ELR (cell line): ENCODE results near the gene PFN2.
"Not testable (repeated sequence)": the region's sequence is repeated elsewhere in the genome, so short reads cannot be mapped to it uniquely, and the experiment has no call there.

Experiments
- DNase-seq: peaks from one replicate; pipeline ENCODE4 v3.0.0-alpha.2; 2015; ENCODE audit warnings: low read depth

Gene PFN2

DNA sequence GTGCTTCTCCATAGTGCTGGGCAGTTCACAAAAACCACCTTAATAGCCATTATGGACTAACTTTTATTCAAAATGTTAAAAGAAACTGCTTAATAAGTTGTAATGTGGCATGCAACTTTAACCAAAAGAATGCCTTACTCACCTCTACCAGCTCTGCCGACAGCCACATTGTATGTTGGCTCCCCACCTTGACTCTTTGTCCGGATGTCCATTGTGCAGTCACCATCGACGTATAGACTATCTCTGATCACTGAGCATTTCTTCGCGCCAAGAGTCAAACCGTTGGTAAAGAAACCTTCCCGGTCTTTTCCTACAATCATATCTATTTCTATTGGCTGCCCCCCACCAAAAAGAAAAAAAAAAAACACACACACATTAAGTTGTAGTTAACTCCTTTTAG lies 2.5 kb downstream of the PFN2 start:
- peak; percentile 87 for DNase-seq

DNA sequence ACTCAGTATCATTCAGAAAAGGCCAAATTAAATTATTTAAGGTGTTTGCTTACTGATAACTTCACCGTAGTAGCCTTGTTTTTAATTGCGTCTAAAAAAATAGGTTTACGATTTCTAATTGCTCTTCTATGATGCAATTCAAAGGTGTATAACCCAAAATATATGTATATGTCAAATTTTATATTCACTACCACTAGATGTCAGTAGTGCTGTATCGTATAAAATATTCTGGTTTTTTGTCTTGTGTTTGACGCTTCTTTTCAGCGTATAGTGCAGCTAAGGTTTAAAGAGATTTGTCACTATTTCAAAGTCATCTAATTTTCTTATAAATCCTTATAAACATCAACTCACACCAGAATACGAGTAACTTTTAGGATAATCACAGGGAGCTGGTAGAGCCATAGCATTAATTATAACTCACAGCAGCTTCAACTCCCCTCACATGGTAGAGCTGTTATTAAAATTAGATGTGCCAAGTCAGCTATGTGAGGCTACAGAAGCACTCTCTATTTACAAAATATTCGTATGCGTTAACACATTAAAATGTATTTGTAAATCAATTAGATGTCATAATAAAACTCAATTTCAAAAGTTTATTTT lies 3.5 kb downstream of the PFN2 start:
- peak; percentile 78 for DNase-seq

DNA sequence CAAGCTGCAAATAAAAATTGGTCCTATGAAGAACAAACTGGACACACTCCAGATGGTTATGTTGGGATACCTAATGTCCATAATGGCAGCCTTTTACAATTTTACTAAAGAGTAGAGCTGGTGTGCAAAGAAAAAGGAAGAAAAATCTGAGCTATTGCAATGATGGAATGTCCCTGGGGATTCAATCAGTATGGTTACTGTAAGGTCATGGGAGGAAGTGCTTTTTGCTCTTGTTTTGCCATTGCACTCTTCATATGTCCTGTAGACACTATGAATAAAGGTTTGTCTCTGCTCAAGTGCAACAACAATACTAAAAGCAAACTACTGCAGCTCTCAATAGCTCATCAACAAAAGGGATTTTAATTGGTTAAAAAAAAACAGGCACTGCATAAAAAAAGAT lies 5.4 kb downstream of the PFN2 start:
- DNase-seq = no peak

DNA sequence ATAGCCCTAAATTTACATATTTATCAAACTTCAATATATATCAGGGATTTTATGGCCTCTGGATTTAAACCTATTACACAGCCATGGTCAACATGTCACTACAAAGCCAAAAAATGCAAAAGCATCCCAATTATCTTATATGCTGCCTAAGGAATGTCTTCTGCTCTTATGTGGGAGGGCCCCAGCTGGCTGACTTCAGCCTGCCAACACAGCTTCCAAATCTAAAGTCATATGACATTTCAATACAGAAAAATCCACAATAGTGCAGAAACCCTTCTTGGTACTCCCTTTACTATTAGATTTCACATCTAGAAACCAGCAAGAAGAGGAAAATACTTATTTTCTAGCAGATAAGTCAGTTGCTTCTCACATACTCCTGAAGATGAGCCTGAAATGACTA lies 6.4 kb downstream of the PFN2 start:
- no peak for DNase-seq

DNA sequence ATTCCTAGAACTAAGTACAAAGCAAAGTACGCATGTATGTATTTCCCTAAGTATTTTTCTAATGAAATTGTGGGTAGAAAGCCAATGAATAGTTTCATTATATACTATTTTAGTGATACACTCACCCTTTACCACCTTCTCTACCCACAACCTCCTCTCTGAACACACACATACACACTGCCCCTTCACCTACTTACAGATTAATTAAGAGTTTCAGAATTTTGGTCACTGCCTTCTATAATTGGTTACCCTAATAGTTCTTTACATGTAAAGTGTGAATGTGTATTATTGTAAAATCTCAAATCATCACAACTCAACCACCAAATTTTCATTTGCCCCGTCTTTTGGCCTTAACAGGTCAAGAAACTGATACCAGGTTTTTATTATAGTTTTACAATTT lies 7.2 kb downstream of the PFN2 start:
- no peak for DNase-seq

DNA sequence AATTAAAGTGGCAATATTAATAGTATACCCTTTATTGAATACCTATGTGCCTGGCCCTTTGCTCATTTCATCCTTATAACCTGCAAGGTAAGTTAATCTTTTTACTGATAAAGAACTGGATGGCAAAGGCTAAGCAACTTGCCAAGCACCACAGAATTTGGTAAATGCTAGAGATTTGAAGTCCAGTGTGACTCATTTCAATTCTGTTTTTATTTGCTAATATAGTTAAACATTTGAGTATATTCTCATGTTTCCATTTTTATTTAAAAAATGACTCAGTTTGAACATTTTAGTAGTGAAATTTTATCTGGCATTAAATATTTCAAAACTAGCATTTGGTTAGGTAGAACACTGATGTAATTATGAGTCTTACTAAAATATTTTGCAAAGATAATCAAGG lies 11.3 kb downstream of the PFN2 start:
- DNase-seq = peak; percentile 15

DNA sequence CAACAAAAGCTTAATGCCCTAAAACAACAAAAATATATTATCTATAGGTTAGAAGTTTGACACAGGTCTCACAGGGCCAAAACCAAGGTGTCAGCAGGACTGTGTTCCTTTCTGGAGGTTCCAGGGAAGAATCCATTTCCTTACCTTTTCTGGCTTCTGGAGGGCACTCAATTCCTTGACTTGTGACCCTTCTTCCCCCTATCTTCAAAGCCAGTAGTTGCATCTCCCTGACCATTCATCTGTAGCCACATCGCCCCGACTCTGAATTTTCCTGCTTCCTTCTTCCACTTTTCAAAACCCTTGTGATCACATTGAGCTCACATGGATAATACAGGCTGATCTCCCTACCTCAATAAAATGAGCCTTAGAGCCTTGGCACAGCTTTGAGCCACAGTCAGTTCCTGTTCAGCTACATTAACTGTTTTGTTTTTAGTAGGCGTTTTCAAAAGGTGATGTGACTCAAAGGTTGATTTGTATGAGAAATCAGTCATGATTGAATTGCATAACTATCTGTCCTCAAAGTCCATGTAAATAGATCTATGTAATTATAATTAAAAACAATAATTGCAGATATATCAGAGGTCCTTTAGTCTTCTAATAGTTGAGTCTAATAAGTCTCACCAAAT lies 12.4 kb downstream of the PFN2 start:
- peak; percentile 30 for DNase-seq

DNA sequence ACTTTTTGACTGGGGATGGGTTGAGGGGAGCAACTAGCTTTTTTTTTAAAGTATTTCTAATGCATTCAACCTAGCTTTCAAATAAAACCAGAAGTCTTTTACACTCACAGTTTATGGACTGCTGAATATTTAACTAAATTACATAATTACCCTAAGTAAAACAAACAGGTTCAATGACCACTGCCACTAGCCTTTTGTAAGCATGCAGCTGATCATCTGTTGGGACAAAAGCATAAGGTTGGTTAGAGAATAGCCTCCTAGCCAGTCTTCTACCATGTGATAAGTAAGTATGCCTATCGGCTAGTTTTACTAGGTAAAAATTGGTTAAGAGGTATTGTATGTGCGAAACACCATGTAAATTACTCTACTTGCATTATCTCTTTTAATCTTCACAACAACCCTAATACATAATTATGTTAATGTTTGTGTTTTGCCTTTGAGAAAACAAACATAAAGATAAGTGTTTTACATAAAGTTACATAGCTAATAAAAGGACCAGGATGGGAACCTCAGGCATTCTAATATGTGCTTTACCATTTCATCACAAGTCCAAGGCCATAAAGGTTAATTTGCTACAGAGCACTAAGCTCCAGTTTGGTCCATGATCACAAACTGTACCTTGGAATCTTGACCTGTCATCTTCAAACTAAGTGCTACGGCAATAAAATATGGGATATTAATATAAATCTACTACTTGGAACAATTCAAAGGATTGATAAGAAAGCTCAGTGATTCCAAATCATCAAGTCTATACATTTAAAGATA lies 13.2 kb downstream of the PFN2 start:
- no peak for DNase-seq

DNA sequence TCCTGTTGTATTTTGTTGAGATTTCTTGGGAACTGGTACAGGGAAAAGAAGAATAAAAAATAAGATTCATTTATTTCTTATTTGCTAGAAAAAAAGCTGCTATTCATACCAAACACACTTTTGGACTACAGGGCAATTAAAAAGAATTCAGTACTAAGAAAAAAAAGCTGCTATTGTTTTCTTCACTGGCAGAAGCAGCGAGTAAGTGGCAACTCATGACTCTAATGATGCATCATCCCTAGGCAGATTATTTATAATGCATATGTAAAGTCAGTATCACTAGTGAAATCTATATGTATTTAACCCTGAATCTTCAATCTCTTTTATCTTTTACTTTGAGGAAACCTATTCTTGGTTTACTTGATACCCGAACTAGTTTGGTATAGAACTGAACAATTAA lies 15.2 kb downstream of the PFN2 start:
- DNase-seq = peak; percentile 49

DNA sequence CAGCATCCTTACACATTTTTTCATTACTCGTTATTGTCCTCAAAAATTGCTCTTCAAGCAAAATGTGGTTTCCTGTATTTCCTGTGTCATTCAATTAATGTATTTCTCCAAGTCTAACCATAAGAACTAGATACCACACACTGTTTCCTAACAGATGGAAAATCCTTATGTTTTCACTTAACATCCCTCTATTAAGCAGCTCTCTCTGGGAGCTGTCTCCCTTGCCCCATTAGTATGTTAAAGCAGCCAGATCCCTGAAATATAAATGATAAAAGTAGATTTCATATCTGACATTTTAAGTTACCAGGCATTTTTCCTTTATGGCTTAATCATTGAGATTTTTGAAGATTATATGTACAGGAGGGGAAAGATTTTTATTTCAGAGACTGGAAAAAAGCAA lies 15.9 kb downstream of the PFN2 start:
- no peak for DNase-seq

DNA sequence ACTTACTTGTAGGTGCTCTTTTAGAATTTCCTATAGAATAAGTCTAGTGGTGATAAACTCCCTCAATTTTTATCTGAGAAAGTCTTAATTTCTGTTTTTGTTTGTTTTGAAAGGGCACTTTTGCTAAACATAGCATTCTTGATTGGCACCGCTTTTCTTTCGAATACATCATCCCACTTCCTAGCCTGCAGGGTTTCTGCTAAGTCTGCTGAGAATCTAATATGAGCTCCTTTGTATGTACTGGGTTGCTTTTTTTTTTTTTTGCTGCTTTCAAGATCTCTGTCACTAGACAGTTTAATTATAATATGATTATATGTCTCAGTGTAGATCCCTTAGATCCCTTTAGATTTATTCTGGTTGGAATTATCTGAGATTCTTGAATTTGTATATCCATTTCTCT lies 21.5 kb downstream of the PFN2 start:
- no peak for DNase-seq

DNA sequence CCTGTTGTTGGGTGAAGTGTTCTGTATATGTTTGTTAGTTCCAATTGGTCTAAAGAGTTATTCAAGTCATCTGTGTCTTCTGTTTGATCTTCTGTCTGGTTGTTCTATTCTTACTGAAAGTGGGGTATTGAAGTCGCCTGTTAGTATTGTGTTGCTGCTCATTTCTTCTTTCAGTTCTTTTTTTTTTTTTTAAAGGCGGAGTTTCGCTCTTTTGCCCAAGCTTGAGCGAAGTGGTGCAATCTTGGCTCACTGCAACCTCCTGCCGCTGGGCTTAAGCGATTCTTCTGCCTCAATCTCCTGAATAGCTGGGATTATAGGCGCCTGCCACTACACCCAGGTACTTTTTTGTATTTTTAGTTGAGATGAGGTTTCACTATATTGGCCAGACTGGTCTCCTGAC lies 23.5 kb downstream of the PFN2 start:
- DNase-seq = no peak

DNA sequence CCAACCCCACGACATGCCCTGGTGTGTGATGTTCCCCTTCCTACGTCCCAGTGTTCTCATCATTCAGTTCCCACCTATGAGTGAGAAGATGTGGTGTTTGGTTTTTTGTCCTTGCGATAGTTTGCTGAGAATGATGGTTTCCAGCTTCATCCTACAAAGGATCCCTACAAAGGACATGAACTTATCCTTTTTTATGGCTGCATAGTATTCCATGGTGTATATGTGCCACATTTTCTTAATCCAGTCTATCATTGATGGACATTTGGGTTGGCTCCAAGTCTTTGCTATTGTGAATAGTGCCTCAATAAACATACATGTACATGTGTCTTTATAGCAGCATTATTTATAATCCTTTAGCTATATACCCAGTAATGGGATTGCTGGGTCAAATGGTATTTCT lies 26.7 kb downstream of the PFN2 start:
- DNase-seq = not testable (repeated sequence)

DNA sequence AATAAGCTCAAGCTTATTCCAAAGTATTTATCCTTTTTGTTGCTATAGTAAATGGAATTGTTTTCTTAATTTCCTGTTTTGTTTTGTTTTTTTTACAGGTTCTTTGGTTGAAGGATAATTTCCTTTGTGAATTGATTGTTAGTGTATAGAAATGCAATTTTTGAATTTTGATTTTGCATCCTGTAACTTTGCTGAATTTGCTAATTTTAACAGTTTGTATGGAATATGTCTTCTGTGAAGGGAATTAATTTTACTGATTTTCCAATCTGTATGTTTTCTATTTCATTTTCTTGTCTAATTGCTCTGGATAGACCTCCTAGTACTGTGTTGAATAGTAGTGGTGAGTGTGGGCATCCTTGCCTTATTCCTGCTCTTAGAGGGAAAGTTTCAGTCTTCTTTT lies 28.3 kb downstream of the PFN2 start:
- no peak for DNase-seq

DNA sequence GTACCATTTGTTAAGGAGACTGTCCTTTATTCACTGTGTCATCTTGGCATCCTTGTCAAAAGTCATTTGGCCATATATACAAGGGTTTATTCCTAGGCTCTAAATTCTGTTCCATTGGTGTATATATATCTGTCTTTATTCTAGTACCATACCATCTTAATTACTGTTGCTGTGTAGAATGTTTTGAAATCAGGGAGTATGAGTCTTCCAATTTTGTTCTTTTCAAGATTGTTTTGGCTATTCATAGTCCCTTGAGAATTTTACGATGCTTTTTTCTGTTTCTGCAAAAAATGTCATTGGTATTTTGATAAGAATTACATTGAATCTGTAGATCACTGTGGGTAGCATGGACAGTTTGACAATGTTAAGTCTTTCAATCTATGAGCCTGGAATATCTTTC lies 28.7 kb downstream of the PFN2 start:
- no peak for DNase-seq

DNA sequence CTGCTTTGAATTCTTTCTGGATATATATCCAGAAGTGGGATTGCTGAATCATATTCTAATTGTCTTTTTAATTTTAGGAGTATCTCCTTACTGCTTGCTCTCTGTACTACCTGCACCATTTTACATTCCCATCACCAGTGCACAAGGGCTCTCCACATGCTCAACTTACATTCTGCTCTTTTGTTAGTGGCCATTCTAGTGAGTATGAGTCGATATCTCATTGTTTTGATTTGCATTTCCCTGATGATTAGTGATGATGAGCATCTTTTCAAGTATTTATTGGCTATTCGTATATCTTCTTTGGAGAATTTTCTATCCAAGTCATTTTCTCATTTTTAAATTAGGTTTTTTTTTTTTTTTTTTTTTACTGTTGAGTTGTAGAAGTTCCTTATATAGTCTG lies 29.5 kb downstream of the PFN2 start:
- DNase-seq = peak; percentile 26

DNA sequence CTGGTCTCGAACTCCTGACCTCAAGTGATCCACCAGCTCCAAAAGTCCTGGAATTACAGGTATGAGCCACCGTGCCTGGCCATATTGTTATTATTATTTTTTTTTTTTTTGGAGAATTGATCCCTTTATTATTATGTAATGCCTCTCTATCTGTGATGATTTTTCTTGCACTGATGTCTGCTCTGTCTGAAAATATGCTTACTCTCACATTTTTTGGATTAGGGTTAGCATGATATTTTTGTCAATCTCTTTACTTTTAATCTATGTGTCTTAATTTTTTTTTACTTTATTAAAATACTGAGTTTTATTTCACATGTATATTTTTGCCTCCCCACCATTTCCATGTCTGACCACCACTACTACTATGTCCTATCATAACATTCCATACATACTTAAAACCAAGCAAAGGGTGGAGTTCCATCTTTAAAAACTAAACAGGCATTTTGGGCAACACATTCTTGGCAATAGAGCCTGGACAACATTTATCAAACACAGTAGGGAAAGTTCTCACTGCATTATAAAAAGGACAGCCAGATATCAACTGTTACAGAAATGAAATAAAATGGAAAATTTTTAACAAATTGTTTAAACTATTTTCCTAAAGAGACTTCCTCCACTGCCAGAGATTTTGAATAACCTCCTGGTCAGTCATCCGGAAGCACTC lies 32.2 kb downstream of the PFN2 start:
- not testable (repeated sequence) for DNase-seq

DNA sequence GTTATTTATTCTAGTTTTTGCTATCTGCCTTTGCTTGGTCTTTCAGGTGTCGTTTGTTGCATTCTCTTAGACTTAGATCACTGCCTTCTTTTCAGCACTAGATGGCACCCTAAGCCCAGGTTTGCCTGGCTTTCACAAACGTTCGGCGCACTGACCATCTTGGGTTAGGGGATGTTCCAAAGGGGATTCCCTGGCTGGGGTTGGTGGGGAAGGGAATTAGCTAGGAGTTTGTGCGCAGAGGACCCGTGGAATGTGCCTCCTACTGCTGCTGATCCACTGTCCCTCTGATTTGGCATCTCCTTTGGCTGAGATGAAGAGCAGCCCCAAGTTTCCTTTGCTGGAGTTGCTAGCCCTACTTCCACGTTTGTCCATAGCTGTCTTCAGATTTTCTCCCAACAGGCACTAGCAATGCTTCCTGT lies 33.9 kb downstream of the PFN2 start:
- peak; percentile 74 for DNase-seq

DNA sequence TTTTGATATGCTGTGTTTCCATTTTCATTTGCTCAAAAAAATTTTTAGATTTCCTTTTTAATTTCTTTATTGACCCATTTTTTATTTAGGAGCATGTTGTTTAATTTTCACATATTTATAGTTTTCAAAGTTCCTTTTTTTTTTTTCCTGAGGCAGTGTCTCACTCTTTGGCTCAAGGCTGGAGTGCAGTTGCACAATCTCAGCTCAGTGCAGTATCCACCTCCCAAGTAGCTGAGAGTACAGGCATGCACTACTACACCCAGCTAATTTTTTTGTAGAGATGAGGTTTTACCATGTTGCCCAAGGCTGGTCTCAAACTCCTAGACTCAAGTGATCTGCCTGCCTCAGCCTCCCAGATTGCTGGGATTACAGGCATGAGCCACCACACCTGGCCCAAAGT lies 36.2 kb downstream of the PFN2 start:
- DNase-seq = peak; percentile 13

DNA sequence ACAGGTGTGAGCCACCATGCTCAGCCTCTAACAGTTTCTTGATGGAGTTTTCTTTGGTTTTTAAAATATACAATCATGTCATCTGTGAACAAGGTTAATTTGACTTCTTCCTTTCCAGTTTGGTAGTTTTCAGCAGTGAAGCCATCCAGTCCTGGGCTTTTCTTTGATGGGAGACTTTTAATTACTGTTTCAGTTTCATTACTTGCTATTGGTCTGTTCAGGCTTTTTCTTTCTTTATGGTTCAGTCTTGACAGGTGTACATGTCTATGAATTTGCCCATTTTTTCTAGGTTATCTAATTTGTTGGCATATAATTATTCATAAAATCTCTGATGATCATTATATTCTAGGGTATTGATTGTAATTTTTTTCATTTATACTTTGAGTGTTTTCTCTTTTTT lies 36.8 kb downstream of the PFN2 start:
- DNase-seq = no peak

DNA sequence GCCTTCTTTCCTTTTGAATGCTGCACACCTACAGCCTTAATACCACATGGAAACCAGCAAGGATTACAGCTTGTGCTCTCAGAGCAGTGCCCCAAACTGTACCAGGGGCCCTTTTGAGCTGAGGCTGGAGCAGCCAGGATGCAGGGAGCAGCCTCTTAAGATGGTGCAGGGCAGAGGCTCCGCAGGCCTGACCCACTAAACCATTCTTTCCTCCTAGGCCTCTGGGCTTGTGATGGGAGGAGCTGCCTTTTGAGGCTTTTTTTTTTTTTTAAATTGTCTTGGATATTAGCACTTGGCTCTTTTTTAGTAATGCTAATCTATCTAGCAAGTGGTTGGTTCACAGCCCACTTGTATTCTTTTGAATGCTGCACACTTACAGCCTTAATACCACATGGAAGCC lies 37.7 kb downstream of the PFN2 start:
- DNase-seq = no peak

DNA sequence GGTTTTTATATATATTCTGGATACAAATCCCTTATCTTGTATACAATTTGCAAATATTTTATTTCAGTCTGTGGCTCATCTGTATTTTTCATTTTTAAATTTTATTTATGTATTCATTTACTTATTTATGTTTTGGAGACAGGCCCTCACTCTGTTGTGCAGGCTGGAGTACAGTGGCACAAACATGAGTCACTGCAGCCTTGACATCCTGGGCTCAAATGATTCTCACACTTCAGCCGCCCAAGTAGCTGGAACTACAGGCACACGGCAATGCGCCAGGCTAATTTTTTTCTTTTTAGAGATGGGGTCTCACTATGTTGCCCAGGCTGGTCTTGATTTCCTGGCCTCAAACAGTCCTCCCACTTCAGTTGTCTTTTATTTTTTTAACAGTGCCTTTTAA lies 50.6 kb downstream of the PFN2 start:
- DNase-seq = no peak

DNA sequence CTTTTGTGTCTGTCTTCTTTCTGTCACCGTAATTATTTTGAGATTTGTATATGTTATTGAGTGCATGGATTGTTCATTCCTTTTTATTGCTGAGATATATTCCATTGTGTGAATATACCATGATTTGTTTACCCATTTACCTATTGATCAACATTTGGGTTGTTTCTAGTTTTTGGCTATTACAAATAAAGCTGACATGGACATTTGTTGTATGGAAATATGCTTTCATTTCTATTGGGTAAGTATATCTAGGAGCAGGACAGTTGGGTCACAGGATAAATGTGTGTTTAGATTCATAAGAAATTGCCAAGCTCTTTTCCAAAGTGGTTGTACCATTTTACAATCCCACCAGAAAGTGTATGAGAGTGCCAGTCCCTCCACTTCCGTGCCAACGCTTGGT lies 51.2 kb downstream of the PFN2 start:
- no peak for DNase-seq
